ENCODE results near the gene SLC2A8. TPM values are rescaled to one million over a fixed set of nuclear protein-coding genes. Genes with fewer than 3 reads are reported as not detected.
A peak's percentile ranks its signal among the peaks of the same experiment; 100 is the strongest.

SLC2A8 gene, protein sequence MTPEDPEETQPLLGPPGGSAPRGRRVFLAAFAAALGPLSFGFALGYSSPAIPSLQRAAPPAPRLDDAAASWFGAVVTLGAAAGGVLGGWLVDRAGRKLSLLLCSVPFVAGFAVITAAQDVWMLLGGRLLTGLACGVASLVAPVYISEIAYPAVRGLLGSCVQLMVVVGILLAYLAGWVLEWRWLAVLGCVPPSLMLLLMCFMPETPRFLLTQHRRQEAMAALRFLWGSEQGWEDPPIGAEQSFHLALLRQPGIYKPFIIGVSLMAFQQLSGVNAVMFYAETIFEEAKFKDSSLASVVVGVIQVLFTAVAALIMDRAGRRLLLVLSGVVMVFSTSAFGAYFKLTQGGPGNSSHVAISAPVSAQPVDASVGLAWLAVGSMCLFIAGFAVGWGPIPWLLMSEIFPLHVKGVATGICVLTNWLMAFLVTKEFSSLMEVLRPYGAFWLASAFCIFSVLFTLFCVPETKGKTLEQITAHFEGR
- 23.8 and 25.9 TPM in 2 replicates for total RNA-seq (2014; rRNA removed; shearing (Covaris generic))

DNA sequence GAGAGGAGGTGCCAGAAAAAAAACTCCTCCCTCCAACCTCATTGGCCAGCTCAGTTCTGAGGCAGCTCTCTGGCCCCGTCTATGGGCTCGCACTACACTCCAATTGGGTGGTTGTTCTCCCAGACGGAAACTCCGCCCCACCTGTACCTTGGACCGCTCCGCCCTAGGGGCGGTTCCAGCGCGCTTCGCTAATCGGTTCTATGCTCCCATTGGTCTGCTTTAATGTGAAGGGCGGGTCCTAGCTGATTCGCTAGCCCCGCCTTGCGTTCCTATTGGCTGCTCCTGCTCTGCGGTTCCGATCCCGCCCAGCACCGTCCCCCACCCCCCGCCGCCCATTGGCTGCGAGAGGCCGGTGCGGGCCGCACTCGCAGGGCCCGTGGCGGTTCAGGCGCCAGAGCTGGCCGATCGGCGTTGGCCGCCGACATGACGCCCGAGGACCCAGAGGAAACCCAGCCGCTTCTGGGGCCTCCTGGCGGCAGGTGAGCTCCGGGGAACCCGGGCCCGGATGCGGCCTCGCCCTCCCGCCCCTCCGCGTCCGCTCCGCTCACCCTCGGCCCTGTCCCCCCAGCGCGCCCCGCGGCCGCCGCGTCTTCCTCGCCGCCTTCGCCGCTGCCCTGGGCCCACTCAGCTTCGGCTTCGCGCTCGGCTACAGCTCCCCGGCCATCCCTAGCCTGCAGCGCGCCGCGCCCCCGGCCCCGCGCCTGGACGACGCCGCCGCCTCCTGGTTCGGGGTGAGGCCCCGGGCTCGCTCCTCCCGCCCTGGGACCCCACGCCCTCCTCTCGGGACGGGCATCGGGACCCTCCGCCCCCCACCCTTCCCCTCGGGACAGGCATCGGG lies at the start of gene SLC2A8:
SLC2A8 (plus strand) TSS at position 362 of the 838 bp plus-strand sequence; CDS start at position 424, 62 bp downstream.
- DNase-seq (ENCODE audit: low read depth): peak; percentile 97

DNA sequence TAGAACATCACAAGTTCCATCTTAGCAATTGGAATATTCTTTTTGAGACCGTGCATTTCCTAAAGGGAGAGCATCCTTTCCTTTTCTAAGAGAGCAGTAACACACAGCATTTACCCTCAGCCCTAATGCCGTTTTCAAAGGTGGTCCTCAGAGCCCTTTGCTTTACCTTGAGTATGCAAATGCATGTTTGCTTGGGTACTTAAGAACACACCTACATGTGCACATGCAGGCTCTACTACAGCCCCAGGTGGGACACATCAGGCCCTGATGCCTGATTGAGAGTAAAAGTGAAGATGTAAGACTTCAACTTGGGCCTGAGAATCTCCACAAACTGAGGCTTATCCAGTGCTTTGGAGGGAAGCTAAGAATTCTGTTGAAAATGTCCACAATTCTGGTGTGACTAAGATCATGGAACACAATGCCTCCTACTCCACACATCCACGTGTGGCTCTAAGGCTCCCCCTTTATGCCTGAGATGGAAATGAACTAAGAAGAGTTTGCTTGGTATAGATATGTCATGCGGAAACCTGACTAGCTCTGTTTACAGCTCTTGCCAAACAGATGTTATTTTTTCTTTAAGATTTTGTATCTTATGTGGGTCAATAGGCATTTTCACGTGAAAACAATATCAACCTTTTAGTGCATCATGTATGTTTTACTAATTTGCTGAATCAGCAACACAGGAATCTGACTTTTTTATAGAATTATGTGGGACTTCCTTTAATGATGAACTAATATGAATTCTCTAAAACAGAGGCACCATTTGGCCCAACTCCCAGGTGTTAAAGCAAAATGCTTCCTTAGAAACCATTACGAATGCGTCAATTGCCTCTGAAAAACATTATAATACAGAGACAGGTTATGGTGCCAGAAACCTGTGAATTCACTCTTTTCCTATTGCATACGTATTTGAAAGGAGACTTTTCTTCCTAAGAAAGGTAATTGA lies 48.9 kb upstream of the SLC2A8 start:
- DNase-seq (ENCODE audit: low read depth): peak; percentile 53

DNA sequence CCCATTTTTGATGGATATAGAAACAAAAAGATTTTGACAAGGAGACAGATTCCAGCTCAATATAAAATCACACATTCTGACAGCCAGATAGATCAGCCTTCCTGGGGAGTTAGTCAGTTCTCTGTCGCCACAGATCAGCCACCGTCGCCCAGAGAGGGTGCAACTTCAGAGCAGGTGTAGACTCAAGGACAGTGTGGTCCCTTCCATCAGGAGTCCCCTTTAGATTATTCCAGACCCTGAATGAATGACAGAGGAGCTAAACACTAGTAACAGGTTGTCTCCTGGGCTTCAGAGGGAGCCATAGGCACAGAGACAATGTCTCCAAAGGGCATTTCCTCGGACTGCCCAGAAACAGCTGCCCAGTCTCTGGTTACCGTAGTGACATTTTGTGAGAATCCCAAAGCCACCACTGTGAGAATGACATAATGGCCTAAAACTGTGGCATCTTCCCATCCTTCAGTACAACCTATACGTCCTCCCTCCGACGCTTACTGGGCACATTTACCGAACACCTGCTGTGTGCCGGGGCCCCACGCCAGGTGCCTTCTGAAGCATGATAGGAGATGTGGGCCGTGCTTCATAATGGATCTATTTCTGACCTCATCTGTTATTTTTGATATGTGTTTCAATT lies 47.4 kb upstream of the SLC2A8 start:
- no peak for DNase-seq (ENCODE audit: low read depth)

DNA sequence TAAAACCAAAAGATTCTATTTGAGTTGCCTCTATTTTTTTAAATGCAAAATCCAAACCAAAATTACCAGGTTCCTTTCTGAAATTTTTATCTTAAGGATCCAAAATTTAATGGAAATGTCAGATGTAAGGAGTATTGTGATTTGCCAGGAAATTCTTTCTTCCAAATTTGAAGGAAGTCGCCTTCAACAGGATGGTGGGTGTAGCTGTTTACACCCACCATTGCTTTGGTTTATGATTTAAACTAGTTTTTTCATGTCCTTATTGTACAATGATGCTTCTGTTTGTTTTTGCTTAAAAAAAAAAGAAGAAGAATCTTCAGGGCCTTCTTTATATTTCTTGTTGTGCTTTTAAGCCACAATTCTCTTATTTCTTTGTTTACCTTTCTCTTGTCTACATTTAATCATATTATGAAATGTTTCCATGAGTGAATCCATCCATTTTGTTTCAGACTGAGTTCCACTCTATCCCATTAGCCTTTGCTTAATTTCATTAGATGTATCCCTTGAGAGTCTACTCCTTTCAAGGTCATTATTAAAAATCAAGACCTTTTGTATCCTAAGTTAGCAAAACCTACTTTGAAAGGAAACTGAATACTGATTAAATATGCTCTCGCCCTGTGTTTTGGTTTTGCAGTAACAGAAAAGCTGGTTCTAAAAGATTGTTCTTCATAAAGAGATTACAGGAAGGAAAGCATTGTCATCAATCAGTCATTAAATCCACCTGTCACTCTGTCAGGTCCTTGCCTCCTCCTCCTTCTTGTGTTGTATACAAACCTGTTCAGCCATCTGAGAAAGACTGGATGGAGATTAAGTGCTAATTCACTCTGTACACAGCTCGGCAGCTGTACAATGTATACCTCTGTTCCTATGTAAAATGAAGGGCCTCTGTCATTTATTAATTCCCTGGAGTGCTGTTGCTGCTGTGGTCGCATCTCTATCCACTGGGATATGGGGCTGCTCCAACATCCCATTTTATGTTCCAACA lies 45.5 kb upstream of the SLC2A8 start:
- no peak for DNase-seq (ENCODE audit: low read depth)

DNA sequence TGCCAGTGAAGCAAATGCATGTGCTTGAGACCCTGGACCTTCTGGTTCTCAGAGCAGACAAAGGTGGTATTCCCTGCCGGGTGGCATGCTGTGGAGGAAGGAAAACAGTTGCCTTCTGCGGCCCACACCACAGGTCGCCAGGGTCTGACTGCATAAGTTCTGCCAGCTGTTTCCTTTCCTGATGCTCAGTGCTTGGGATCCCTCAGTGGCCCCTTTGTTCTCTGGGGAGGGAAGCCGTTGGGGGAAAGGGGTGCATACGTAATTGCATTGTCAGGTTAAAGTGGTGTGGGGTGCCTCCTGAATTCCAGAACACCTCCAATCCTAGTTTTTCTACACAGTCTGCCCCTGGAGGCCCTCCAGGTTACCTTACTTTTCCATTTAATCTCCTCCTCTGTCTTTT lies 43.1 kb upstream of the SLC2A8 start:
- no peak for DNase-seq (ENCODE audit: low read depth)

DNA sequence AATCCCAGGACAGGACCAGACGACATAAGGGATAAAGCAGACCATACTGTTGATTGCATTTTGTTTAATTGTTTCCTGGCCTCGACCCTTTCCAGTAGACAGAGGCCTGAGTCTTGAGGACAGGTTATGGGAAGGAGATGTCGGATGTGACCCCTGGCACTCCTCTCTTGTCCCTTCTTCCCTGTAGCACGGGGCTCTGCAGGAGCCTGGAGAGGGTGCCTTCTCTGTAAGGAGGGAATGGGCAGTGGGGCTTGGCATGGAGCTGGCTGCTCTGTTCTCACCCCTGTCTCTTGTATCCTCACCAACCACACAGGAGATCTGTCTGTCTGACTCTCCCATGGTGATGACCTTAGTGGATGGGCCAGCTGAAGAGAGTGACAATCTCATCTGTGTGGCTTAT lies 40.1 kb upstream of the SLC2A8 start:
- no peak for DNase-seq (ENCODE audit: low read depth)

DNA sequence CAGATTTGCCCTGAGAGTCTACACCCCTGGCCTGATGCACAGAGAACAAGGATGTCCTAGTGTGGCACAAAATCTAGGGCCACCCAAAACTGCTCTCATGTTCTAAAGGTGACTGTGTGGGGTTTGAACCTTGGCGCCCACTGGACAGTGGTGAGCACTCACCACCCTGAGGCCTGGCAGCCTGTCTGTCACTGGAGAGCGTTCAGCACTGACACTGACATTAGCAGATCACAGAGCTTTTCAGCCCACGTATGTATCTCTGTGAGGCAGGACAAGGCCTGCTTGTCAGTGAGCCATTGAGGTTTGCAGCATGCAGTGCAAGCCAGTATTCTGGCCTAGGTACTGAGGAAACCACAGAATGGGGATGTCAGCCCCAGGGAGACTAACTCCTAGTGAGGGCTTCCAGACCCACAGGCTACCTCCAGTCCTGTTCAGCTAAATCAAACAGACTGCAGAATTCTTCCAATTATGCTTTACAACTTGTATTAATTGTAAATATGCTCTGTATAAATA lies 38.9 kb upstream of the SLC2A8 start:
- no peak for DNase-seq (ENCODE audit: low read depth)

DNA sequence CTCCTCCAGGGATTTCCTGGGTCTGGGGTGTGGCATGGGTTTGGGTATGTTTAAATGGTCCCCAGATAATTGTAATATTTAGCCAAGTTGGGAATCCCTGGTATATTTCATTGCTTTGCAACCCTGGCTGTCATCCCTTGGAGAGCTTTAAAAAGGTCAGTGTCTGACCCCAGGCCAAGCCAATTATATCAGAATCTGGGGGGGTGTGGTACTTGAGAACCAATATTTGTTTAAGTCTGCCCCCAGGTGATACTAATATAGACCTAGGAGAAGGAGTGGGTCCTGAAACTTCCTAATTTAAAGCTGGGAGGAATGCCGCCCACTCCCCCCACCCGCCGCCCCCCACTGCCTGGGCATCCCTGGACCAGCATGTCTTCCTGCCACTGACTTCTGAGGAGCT lies 38.2 kb upstream of the SLC2A8 start:
- DNase-seq (ENCODE audit: low read depth): no peak

DNA sequence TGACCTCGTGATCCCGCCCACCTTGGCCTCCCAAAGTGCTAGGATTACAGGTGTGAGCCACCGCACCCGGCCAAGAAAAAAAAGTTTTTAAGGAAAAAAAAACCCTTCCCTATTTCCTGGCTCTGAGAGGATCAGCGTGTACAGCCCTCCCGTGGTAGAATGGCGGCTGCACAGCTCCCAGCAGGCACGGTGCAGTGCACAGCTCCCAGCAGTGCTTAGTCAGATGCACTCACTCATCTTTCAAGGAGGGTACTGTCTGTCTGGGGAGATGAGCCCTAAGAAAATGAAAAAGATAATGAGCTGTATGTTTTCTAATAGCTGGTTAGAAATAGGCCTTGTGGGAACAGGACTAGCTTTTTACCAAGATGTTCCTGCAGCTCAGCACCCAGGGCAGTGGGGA lies 36.7 kb upstream of the SLC2A8 start:
- no peak for DNase-seq (ENCODE audit: low read depth)

DNA sequence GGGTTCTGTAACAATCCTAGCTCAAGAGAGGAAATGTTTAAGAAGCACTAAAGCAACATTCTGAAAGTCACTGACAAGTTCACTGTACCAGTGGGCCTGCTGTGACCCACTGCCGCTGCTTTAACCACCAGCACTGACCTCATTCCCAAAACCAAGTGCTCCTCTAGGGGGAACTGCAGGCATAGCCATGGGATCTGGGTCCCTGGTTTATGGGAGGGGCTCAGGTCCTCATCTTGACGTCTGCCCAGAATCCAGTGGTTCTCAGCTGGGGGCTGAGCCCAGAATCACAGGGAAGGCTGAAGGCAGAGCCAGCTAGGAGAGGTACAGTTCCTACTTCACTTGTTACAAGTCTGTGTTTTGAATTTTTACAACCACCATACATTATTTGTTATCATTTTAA lies 36.1 kb upstream of the SLC2A8 start:
- peak; percentile 62 for DNase-seq (ENCODE audit: low read depth)

DNA sequence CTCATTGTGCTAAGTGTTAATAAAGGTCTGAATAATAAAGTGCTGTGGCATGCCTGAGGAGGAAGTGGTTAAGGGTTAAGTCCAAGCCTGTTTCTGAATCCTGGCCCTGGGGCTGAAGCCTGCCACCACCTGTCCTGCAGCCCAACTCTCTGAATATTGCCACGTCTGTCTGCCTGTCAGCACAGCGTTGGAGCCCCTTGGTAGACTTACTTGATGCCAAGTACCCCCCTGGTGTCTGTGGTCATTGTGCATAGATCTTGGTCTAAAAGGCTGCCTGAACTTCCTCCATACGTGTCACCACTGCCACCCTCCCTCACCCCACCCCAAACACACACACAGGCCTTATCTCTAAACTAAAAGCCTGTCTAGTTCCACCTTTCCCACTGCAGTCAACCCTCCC lies 35.4 kb upstream of the SLC2A8 start:
- DNase-seq (ENCODE audit: low read depth): peak; percentile 17

DNA sequence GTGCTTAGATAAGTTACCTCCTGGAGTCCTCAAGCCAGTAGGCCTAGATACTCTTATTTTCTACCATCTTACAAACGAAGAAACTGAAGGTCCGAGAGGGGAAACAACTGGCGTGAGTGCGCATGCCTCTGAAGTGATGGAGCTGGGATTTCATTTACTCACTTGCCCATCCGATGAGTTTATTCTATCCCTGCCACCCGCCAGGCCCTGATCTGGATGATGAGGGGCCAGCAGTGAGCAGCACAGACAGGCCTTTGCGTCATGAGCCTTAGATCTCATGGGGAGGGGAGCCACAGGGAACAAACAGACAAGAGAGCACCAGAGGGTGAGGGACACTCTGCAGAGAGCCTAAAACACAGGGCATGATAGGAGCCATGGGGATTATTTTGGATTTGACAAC lies 34.1 kb upstream of the SLC2A8 start:
- DNase-seq (ENCODE audit: low read depth): no peak

DNA sequence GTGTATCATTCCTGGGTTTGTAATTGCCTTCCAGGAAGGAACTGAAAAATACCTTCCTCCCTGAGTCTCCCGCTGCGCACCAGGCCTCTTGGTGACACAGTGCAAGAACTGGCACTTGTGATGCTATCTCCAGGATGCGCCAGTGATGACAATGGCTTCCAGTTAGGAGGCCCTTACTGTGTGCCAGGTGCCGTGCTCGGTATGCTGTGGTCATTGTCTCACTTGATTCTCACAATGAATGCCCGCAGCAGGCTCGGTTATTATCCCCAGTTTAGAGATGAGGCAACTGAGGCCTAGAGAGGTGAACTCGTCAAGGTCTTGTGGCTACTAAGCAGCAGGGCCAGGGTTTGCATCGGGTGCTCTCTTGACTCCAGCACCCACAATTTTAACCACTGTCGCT lies 31.5 kb upstream of the SLC2A8 start:
- DNase-seq (ENCODE audit: low read depth): no peak

DNA sequence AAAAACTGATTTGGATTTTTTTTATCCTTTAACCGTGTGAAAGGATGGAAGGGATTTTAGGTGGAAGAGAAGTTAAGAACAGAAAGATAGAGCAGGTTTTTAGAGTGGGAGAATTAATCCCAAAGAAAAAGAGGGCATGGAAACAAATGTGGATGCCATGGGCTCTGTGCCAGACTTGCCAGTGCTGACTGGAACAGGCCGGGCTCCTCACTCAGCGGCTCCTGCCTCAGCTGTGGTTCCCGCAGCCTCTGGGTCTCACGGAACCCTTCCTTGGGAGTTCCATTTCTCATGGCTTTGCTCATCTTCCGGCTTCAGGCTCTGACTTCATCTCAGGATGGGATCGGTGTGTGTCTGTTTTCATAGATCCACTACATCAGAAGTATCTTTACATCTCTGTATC lies 30.4 kb upstream of the SLC2A8 start:
- DNase-seq (ENCODE audit: low read depth): no peak

DNA sequence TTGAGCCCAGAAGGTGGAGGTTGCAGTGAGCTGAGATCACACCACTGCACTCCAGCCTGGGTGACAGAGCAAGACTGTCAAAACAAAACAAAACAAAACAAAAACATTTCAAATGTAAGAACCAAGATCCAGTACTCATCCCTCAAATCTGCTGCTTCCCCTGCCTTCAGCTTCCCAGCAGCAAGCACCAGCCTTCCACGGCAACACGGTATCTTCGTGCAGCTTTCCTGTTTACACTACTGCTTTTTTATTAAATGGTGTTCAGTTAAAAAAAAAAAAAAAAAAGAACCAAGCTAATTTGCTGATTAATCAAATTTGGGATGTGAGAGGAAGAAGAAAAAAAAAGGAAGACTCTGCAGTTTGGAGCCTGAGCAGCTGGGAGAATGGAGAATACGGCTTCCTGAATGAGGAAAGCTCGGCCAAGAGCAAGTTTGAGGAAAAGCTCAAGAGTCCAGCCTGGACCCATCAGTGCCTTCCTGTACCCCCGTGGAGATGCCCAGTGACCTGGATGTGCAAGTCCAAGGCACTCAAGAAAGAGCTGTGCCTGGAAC lies 28.0 kb upstream of the SLC2A8 start:
- DNase-seq (ENCODE audit: low read depth): no peak

DNA sequence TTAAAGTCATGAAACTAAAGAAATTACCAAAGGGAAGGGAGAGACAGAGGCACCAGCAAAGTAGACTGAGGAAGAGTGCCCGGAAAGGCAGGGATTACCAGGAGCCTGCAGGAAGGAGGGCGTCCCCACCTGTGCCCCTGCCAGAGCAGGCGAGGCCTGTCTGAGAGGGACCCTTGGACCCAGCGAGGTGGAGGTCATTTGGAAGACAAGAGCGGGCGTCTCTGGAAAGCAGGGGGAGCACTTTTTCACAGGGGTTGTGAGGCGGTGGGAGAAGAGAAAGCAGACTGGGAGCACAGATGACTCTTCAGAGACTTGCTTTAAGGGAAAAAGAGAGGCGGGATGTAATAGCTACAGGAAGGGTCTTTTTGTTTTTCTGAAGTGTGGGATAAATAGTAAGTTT lies 27.5 kb upstream of the SLC2A8 start:
- DNase-seq (ENCODE audit: low read depth): no peak

DNA sequence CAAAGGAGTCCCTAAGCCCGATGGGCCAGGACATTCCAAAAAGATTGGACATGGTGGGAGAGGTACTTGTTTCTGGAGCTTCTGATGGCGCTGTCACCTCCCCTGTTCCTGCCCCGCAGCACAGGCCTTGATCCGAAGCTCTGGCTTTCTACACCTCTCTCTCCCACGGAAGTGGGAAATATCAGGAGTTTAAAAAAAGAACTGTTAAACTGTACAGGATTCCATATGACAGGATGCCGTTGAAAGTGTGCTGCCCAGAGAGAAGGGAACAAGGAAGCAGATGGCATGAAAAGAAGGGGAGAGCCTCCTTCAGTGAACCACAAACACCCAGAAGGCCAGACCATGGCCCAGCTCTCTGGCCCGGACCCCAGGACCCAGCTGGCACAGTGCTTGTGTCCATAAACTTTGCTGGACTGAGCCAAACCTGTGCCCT lies 26.8 kb upstream of the SLC2A8 start:
- no peak for DNase-seq (ENCODE audit: low read depth)

DNA sequence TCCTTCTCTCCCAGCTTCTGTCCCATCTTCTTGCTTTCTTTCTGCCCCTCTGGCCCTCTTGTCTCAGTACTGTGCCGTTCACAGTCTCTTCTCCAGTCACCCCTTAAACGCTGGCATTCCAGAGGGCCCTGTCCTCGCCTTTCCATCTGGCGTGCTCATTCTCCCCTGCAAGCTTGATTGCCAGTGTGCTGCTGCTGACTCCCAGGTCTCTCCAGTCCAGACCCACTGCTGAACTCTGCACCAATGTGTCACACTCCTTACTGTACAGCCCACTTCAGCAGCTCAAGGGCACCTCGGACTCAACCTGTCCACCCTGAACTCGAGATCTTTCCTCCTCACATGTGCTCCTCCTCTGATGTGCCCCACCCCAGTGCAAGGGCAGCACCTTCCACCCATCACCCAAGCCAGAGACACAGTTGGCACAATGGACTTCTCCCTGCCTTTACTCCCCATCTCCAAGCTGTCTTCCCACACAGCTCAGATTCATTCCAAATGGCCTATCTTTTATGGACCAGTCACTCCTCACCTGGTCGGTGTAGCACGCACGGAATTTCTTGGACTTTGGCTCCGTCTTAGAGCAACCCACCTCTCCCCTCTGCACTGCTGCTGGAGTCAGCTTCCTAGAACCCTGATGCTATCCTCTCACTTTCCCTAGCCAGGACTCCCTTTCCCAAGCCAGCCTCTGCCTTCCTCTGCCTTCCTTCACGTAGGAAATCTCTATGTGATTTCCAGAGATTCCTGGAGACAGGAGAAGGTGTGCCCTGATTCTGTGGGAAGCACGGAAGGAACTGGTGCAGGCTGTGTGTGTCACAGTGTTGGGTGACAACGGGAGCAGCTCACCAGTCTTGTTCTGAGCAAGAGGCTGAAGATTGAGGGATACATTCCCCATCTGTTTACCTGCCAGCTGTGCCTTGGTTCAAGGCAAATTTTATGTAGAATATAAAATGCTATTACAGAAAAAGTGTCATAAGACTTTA lies 26.0 kb upstream of the SLC2A8 start:
- no peak for DNase-seq (ENCODE audit: low read depth)

Measured in RPMI7951 (cell line).